Measurements from ENCODE around the gene RAI1.

DNA sequence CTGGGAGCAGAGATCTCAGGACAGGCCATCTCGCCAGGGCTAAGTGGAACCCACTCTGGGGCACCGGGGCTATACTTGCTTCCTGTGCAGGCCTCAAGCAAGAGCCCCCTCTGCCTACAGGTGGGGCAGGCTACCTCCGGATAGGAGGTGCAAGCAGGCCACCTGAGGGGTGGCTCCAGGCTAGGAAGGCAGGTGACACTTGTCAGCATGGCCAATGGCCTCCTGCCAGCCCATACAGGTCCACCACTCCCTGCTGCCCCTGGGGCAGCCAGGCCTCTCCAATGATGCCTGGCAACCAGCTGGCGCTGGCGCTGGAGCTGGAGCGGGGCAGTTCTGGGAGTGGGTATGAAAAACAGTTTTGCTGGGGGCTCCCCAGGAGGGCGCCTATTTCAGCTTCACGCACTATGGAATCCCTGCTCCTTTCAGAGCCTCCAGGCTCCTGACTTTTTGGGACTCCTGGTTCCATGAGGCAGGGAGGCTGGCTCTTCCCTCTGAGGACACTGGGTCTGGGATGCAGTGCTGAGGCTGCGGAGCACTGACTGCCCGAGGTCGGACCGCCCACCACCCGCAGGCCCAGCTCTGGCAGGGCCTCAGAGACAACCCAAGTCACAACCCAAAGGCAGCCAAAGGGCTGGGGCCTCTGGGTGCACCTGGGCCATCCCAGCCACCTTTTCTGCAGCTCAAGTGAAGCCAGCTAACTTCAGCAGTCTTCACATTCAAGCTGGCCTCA, 164.0 kb downstream of the RAI1 start:
- TF ChIP-seq CTCF (IDR thresholded peaks at IDR 0.05) = no peak
- TF ChIP-seq POLR2A (IDR thresholded peaks at IDR 0.05) = no peak

All from esophagus squamous epithelium (tissue), 4 donors.